ELF-1 (cell line): ENCODE measurements around the gene PHLDA2.
A peak's percentile ranks its signal among the peaks of the same experiment; 100 is the strongest.

Source experiments
- DNase-seq: peaks from one replicate; pipeline ENCODE4 v3.0.0-alpha.2; 2016; ENCODE audit warnings: low read depth, low spot score

PHLDA2 gene

GRCh38 chr11:2897048-2897447 is 32.2 kb downstream of the PHLDA2 start:
- no peak for DNase-seq

- no peak for DNase-seq
Observed at GRCh38 chr11:2896047-2896446, 33.2 kb downstream of the PHLDA2 start.

GRCh38 chr11:2893935-2894334 is 35.3 kb downstream of the PHLDA2 start:
- no peak for DNase-seq

- peak; percentile 82 for DNase-seq
Observed at GRCh38 chr11:2892967-2893528, 36.2 kb downstream of the PHLDA2 start.

- peak; percentile 90 for DNase-seq
Observed at GRCh38 chr11:2892215-2892966, 36.8 kb downstream of the PHLDA2 start.

- DNase-seq, result no peak
Observed at GRCh38 chr11:2891326-2892214, 37.6 kb downstream of the PHLDA2 start.

- DNase-seq, result no peak
Observed at GRCh38 chr11:2890466-2891294, 38.5 kb downstream of the PHLDA2 start.

GRCh38 chr11:2889362-2890273 is 39.6 kb downstream of the PHLDA2 start:
- no peak for DNase-seq

- DNase-seq, result peak; percentile 92
Observed at GRCh38 chr11:2888266-2888968, 40.8 kb downstream of the PHLDA2 start.

GRCh38 chr11:2887515-2888195 is 41.6 kb downstream of the PHLDA2 start:
- DNase-seq, result no peak

GRCh38 chr11:2886936-2887335 is 42.3 kb downstream of the PHLDA2 start:
- no peak for DNase-seq

- peak; percentile 74 for DNase-seq
Observed at GRCh38 chr11:2886191-2886894, 42.9 kb downstream of the PHLDA2 start.

- DNase-seq, result peak; percentile 93
Observed at GRCh38 chr11:2885678-2886081, 43.5 kb downstream of the PHLDA2 start, which contains the start of gene CDKN1C. Gene CDKN1C (minus strand): TSS chr11:2885775. CDS start chr11:2885456, 319 bp downstream.

GRCh38 chr11:2885017-2885677 is 44.1 kb downstream of the PHLDA2 start:
- DNase-seq, result peak; percentile 78

GRCh38 chr11:2883979-2884815 is 45.0 kb downstream of the PHLDA2 start:
- DNase-seq, result no peak

- peak; percentile 60 for DNase-seq
Observed at GRCh38 chr11:2883640-2883978, 45.6 kb downstream of the PHLDA2 start.
